ENCODE results near the gene ABHD13. TPM values are rescaled to one million over a fixed set of nuclear protein-coding genes. Genes with fewer than 3 reads are reported as not detected.
"Not testable (repeated sequence)": the region's sequence is repeated elsewhere in the genome, so short reads cannot be mapped to it uniquely, and the experiment has no call there.

Gene ABHD13
- total and polyA plus RNA-seq, 2 experiments from 2014 or later: 5.4 to 10.4 TPM

DNA sequence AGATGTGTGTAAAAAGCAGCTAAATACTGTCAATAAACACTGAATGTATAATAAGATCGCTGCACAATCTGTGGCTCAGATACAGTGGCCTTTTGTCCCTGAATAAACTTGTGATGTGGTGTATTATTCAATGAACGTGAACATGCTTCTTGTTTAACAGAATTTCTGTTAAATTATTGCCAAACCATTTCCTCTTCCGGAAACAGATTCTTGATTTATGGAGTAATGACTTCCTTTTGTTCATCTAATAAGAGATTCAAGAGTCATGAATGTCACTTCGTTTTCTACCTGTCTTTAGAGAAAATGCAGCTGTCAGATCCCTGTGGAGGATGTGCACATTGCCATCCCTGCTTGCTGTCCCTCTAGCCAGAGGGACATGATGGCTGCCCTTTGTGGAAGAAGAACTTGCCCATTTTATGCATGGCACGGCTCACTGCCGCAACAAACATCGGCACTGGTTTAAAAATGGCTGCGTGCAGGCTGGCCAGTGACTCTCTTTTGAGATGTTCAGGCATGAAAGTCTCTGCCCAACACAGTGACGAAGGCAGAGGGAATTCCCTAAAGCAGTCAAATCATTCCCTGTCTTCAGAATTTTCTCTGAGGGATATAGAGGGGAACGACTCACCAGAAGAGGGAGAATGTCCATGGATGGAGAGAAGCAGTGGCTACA lies 48.3 kb downstream of the ABHD13 start (continued):
- TF ChIP-seq, protein P1, sequence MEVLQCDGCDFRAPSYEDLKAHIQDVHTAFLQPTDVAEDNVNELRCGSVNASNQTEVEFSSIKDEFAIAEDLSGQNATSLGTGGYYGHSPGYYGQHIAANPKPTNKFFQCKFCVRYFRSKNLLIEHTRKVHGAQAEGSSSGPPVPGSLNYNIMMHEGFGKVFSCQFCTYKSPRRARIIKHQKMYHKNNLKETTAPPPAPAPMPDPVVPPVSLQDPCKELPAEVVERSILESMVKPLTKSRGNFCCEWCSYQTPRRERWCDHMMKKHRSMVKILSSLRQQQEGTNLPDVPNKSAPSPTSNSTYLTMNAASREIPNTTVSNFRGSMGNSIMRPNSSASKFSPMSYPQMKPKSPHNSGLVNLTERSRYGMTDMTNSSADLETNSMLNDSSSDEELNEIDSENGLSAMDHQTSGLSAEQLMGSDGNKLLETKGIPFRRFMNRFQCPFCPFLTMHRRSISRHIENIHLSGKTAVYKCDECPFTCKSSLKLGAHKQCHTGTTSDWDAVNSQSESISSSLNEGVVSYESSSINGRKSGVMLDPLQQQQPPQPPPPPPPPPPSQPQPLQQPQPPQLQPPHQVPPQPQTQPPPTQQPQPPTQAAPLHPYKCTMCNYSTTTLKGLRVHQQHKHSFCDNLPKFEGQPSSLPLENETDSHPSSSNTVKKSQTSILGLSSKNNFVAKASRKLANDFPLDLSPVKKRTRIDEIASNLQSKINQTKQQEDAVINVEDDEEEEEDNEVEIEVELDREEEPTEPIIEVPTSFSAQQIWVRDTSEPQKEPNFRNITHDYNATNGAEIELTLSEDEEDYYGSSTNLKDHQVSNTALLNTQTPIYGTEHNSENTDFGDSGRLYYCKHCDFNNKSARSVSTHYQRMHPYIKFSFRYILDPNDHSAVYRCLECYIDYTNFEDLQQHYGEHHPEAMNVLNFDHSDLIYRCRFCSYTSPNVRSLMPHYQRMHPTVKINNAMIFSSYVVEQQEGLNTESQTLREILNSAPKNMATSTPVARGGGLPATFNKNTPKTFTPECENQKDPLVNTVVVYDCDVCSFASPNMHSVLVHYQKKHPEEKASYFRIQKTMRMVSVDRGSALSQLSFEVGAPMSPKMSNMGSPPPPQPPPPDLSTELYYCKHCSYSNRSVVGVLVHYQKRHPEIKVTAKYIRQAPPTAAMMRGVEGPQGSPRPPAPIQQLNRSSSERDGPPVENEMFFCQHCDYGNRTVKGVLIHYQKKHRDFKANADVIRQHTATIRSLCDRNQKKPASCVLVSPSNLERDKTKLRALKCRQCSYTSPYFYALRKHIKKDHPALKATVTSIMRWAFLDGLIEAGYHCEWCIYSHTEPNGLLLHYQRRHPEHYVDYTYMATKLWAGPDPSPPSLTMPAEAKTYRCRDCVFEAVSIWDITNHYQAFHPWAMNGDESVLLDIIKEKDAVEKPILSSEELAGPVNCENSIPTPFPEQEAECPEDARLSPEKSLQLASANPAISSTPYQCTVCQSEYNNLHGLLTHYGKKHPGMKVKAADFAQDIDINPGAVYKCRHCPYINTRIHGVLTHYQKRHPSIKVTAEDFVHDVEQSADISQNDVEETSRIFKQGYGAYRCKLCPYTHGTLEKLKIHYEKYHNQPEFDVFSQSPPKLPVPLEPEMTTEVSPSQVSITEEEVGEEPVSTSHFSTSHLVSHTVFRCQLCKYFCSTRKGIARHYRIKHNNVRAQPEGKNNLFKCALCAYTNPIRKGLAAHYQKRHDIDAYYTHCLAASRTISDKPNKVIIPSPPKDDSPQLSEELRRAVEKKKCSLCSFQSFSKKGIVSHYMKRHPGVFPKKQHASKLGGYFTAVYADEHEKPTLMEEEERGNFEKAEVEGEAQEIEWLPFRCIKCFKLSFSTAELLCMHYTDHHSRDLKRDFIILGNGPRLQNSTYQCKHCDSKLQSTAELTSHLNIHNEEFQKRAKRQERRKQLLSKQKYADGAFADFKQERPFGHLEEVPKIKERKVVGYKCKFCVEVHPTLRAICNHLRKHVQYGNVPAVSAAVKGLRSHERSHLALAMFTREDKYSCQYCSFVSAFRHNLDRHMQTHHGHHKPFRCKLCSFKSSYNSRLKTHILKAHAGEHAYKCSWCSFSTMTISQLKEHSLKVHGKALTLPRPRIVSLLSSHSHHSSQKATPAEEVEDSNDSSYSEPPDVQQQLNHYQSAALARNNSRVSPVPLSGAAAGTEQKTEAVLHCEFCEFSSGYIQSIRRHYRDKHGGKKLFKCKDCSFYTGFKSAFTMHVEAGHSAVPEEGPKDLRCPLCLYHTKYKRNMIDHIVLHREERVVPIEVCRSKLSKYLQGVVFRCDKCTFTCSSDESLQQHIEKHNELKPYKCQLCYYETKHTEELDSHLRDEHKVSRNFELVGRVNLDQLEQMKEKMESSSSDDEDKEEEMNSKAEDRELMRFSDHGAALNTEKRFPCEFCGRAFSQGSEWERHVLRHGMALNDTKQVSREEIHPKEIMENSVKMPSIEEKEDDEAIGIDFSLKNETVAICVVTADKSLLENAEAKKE (CRISPR knock-in tag; IDR thresholded peaks at IDR 0.05): no peak
- TF ChIP-seq NANOG (IDR thresholded peaks at IDR 0.05; ENCODE audit: borderline replicate concordance): no peak
- no peak for TF ChIP-seq POLR2AphosphoS5 (IDR thresholded peaks at IDR 0.05; ENCODE audit: low read depth)
- TF ChIP-seq, protein P2, sequence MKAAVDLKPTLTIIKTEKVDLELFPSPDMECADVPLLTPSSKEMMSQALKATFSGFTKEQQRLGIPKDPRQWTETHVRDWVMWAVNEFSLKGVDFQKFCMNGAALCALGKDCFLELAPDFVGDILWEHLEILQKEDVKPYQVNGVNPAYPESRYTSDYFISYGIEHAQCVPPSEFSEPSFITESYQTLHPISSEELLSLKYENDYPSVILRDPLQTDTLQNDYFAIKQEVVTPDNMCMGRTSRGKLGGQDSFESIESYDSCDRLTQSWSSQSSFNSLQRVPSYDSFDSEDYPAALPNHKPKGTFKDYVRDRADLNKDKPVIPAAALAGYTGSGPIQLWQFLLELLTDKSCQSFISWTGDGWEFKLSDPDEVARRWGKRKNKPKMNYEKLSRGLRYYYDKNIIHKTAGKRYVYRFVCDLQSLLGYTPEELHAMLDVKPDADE (IDR thresholded peaks at IDR 0.05): no peak

DNA sequence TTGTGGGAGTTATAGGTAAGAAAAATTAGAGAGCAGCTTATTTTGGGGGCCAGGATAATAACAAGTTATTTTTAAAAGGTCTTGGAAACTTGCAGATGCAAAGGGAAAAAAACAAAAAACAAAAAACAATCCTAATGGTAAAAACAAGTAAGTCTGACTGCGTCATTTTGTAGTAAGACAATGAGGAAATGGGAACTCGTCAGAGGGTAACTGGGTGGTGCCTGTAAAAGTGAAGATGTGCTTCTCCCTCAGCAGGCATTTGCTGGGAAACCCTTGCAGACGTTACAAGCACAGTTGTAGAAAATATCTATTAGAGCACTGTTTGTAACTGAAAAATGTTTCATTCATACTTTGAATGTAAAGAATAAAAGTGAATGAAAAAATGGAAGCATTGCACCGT lies 49.2 kb downstream of the ABHD13 start:
- ATAC-seq: no peak
- no peak overlapping the region for H3K4me3 Mint-ChIP-seq
- no peaks in the 10 kb centered on the region for H3K27me3 ChIP-seq (ENCODE audit: insufficient read depth)

DNA sequence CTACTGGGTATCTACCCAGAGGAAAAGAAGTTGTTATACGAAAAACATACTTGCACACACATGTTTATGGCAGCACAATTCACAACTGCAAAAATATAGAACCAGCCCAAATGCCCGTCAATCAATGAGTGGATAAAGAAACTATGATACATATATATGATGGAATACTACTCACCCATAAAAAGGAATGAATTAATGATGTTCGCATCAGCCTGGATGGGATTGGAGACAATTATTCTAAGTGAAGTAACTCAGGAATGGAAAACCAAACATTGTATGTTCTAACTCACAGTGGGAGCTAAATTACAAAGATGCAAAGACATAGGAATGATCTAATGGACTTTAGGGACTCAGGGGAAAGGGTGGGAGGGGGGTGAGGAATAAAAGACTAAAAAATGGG lies 49.7 kb downstream of the ABHD13 start:
- H3K9me3 Mint-ChIP-seq; H3K4me2 ChIP-seq; H3K27ac Mint-ChIP-seq; H4K20me1 ChIP-seq (replicated peaks; ENCODE audit: insufficient read depth); H3K4me1 ChIP-seq (ENCODE audit: insufficient read depth); H3K36me3 ChIP-seq (ENCODE audit: insufficient read depth); ATAC-seq; H3K9me2 ChIP-seq (ENCODE audit: insufficient read depth); H3K4me3 Mint-ChIP-seq; H3K36me3 Mint-ChIP-seq (ENCODE audit: low read depth); H2AFZ ChIP-seq; H3K4me3 ChIP-seq; H3K27me3 ChIP-seq (ENCODE audit: insufficient read depth); H3K27ac ChIP-seq (ENCODE audit: low read depth); H3K79me2 ChIP-seq (replicated peaks; ENCODE audit: insufficient read depth); H3K27me3 Mint-ChIP-seq (ENCODE audit: insufficient read depth, low read depth, poor library complexity); DNase-seq (ENCODE audit: low spot score); H3F3A ChIP-seq (replicated peaks; ENCODE audit: low read depth): not testable (repeated sequence)
- H3K4me1 Mint-ChIP-seq: peaks cover 12% of the 10 kb centered on the region

More for the DNA sequence above, 49.2 kb downstream of the ABHD13 start:
- TF ChIP-seq, protein P2 (IDR thresholded peaks at IDR 0.05): no peak
- no peak overlapping the region for H2AFZ ChIP-seq
- Mint-ChIP-seq H3K4me1 (peaks cover 12% of the 10 kb centered on the region), H3K36me3 (ENCODE audit: low read depth) (no peaks in the 10 kb centered on the region), H3K9me3 (no peaks in the 10 kb centered on the region; the same call in 2 of the 3 replicates), H3K27me3 (ENCODE audit: insufficient read depth, low read depth, poor library complexity) (no peaks in the 10 kb centered on the region), H3K27ac (no peak overlapping the region)
- H3K4me1 ChIP-seq (ENCODE audit: insufficient read depth): no peaks in the 10 kb centered on the region
- H3K36me3 ChIP-seq (ENCODE audit: insufficient read depth): no peaks in the 10 kb centered on the region
- H3K4me3 ChIP-seq: no peak overlapping the region
- no peaks in the 10 kb centered on the region for H3F3A ChIP-seq (replicated peaks; ENCODE audit: low read depth)
- H3K9me2 ChIP-seq (ENCODE audit: insufficient read depth): no peaks in the 10 kb centered on the region
- no peaks in the 10 kb centered on the region for H3K79me2 ChIP-seq (replicated peaks; ENCODE audit: insufficient read depth)
- no peaks in the 10 kb centered on the region for H4K20me1 ChIP-seq (replicated peaks; ENCODE audit: insufficient read depth)
- no peak overlapping the region for H3K4me2 ChIP-seq
- no peak overlapping the region for H3K27ac ChIP-seq (ENCODE audit: low read depth)
- DNase-seq (ENCODE audit: low spot score): no peak
